Testis (tissue), 3 donors: ENCODE data around the gene KLK11. TPM values are rescaled to one million over a fixed set of nuclear protein-coding genes. Genes with fewer than 3 reads are reported as not detected.

Experiments used
- DNase-seq: peaks from one replicate; pipeline ENCODE4 v3.0.0-alpha.2; 2019
- H3K27ac ChIP-seq, 2 donors: fragments of 200-600 bp; sonication (generic); one replicate each; pipeline ENCODE4 v1.5.1; 2019
- H3K27me3 ChIP-seq: fragments of 200-600 bp; sonication (generic); one replicate; pipeline ENCODE4 v1.5.1; 2019
- H3K36me3 ChIP-seq: fragments of 200-600 bp; sonication (generic); one replicate; pipeline ENCODE4 v1.5.1; 2017; ENCODE audit warnings: low read depth; ENCODE audit errors: missing control alignments
- H3K4me1 ChIP-seq: fragments of 200-600 bp; sonication (generic); one replicate; pipeline ENCODE4 v1.5.1; 2019
- H3K4me3 ChIP-seq, 2 donors: fragments of 200-600 bp; sonication (generic); one replicate each; pipeline ENCODE4 v1.5.1; 2017 to 2019
- H3K9me3 ChIP-seq: fragments of 200-600 bp; sonication (generic); one replicate; pipeline ENCODE4 v1.5.1; 2017
- POLR2A ChIP-seq: fragments of 450-650 bp; IDR thresholded peaks from one replicate; pipeline ENCODE4 v1.6.1; 2017; ENCODE audit warnings: antibody characterized with exemption, mild to moderate bottlenecking, moderate library complexity
- WGBS, 2 donors: methylation state at CpG; one replicate each; pipeline ENCODE4 v1.1.5; 2018; 5-methylcytosine and 5-hydroxymethylcytosine counted together
- intact Hi-C: fragments of 100-400 bp; cut with DNase I; formaldehyde crosslinking; loops from one replicate; pipeline ENCODE4 v1.15.1; 2023; ENCODE audit warnings: low total_unique reads
- polyA plus RNA-seq: library from polyadenylated mRNA; stranded (reverse); fragments of 350-450 nt; fragmentation: Illumina TruSeq; extraction: RNeasy Lipid Tissue Mini Kit (QIAGEN cat#74804); gene quantifications from one replicate; pipeline ENCODE4 v1.2.3, GENCODE V29; 2014; ENCODE audit warnings: low read depth, low replicate concordance; ENCODE audit not compliant: insufficient read depth
- total RNA-seq, 2 donors: library from RNA; depleted of rRNA; stranded (reverse); fragments of >200 nt; gene quantifications; one replicate each; pipeline ENCODE4 v1.2.3, GENCODE V29; 2016
- TF ChIP-seq, protein P1 (sequence below), 3 experiments: fragments of 450-650 bp in 2 of 3; fragments of 200-600 bp in 1 of 3; sonication (generic) in 1 of 3; IDR thresholded peaks; one replicate each; pipeline ENCODE4 v1.5.1; 2016 to 2019; ENCODE audit warnings: antibody characterized with exemption in 3 of 3, mild to moderate bottlenecking in 2 of 3, moderate library complexity in 1 of 3

KLK11 gene
- total and polyA plus RNA-seq, 3 donors from 2014 or later, result 16.8 to 46.3 (median 41.1) TPM

DNA sequence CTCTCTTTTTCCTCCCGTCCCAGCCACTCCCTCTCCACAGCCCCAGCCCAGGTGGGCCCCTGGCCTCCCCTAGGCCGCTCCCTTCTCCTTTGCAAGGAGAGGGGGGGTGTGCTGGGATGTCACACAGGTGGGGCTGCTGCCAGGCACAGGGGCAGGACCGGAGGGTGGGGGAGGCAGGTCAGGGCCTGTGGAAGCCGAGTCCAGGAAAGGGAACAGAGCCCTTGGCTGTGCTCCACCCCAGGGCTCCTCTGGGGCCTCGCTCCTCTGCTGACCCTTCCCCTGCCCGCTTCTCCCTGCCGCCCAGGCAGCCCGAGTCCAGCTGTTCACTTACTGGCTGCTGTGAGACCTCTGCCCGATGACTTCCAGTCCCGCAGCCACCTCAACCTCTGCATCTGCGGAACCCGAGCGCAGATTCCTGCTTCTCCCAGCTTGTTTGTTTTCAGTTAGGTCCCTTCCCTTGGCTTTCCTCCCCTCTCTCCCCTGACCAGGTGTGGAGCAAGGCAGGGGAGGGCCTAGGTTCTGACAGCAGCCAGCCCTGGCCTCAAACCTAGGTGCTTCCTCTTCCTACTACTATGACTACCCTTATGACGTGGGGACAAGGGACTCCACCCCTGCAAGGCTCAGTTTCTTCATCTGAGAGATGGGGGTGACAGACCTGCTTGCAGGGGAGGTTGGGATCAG is 850 bp upstream of the KLK11 start:
- Histone ChIP-seq H3K9me3 (no peaks in the 10 kb centered on the region), H3K4me3 (no peak overlapping the region), H3K36me3 (no peaks in the 10 kb centered on the region), H3K27me3 (no peaks in the 10 kb centered on the region), H3K27ac (peak overlapping the region in 1 of 2 donors; percentile 64), H3K4me1 (peaks cover 26% of the 10 kb centered on the region)
- TF ChIP-seq, protein P1, sequence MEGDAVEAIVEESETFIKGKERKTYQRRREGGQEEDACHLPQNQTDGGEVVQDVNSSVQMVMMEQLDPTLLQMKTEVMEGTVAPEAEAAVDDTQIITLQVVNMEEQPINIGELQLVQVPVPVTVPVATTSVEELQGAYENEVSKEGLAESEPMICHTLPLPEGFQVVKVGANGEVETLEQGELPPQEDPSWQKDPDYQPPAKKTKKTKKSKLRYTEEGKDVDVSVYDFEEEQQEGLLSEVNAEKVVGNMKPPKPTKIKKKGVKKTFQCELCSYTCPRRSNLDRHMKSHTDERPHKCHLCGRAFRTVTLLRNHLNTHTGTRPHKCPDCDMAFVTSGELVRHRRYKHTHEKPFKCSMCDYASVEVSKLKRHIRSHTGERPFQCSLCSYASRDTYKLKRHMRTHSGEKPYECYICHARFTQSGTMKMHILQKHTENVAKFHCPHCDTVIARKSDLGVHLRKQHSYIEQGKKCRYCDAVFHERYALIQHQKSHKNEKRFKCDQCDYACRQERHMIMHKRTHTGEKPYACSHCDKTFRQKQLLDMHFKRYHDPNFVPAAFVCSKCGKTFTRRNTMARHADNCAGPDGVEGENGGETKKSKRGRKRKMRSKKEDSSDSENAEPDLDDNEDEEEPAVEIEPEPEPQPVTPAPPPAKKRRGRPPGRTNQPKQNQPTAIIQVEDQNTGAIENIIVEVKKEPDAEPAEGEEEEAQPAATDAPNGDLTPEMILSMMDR (IDR thresholded peaks at IDR 0.05), result no peak
- TF ChIP-seq POLR2A, result no peak
- no peak for DNase-seq
- WGBS, 2 donors, result 46 to 59% methylated on average over 12 to 14 of the region's 14 CpGs
- intact Hi-C loops, result loop anchor here (10.0 kb wide), 1 partner anchor 58 kb away; the partner anchor contains the start of gene KLK14

DNA sequence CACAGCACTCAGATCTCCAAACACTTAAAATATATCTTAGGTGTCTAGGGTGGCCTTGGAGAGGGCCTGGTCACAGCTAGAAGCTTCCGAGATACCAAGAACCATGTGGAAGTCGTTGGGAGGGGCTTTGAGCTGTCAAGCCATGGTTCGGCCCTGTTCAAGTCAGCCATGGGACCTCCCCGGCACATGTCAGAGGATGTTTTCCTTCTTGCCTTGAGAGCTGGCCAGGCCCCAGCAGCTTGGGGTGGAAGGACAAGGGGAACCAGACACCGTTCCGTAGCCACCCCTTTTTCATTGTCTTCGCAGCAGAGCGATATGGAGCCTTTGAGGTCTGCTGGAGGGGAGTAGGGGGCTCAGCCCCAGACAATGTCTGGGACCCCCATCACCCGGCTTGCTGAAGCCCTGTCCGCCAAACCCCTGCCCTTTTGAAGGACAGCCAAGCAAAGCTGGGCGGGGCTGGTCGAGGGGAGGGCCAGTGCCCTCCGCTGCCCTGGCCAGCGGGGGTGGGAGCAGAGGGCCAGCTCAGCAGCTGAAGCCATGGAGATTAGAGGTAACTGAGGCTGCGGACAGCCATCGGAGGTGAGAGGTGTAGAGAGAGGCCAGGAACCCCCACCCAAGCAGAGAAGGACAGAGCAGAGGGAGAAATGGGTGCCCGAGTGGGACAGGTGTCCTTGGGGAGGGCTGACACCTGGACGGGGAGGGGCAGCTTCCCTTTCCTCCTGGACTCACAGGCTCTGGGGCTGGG is 435 bp downstream of the KLK11 start:
- intact Hi-C loops, result loop anchor here (10.0 kb wide), 1 partner anchor 59 kb away; the partner anchor contains the start of gene KLK14
- H3K27me3 ChIP-seq, result no peaks in the 10 kb centered on the region
- peak; percentile 59 for DNase-seq
- no peak for TF ChIP-seq POLR2A
- TF ChIP-seq, protein P1 (IDR thresholded peaks at IDR 0.05), result no peak
- peak overlapping the region in 1 of 2 donors; percentile 64 for H3K27ac ChIP-seq
- 58 to 68% methylated on average over 10 to 18 of the region's 18 CpGs for WGBS, 2 donors
- peaks cover 30% of the 10 kb centered on the region for H3K4me1 ChIP-seq
- no peaks in the 10 kb centered on the region for H3K9me3 ChIP-seq
- H3K36me3 ChIP-seq, result no peaks in the 10 kb centered on the region
- H3K4me3 ChIP-seq, result no peak overlapping the region

DNA sequence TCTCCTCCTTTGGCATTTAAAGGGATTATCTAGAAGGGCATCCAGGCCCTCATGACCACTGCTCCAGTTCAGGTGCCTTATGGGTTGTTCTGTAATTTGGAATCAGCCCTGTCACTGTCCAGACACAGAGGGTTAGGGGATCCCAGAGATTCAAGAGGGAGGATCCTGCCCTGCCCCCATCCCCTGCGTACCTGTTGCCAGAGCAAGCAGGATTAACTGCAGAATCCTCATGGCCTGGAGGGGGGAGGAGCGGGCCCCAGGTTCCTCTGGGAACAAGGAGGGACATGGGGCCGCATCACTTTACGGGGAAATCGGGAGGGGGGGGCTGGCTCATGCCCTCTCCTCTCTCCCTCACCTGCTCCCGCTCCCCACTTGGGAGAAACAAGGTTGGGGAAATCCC is 1.0 kb downstream of the KLK11 start:
- Histone ChIP-seq H3K36me3 (no peaks in the 10 kb centered on the region), H3K27ac (no peak overlapping the region), H3K9me3 (no peaks in the 10 kb centered on the region), H3K4me1 (peaks cover 35% of the 10 kb centered on the region), H3K4me3 (no peak overlapping the region), H3K27me3 (no peaks in the 10 kb centered on the region)
- TF ChIP-seq, protein P1 (IDR thresholded peaks at IDR 0.05), result no peak
- no peak for TF ChIP-seq POLR2A
- 97% methylated on average over 6 of the region's 6 CpGs; no CpG with 5 or more reads in 1 of the 2 donors for WGBS, 2 donors
- intact Hi-C loops, result loop anchor here (10.0 kb wide), 1 partner anchor 59 kb away; the partner anchor contains the start of gene KLK14
- no peak for DNase-seq

DNA sequence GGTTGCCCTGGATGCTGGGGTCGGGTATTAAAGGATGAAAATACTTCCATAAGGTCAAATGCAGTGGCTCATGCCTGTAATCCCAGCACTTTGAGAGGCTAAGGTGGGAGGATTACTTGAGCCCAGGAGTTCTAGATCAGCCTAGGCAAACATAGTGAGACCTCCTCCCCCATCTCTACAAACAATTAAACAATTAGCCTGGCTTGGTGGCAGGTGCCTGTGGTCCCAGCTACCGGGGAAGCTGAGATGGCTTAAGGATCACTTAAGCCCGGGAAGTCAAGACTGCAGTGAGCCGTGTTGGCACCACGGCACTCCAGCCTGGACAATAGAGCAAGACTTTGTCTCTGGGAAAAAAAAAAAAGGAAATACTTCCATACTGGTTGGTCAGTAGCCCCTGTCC is 1.5 kb downstream of the KLK11 start:
- intact Hi-C loops, result loop anchor here (10.0 kb wide), 1 partner anchor 60 kb away; the partner anchor contains the start of gene KLK14
- H3K4me3 ChIP-seq, result no peak overlapping the region
- no peaks in the 10 kb centered on the region for H3K27me3 ChIP-seq
- peaks cover 39% of the 10 kb centered on the region for H3K4me1 ChIP-seq
- H3K36me3 ChIP-seq, result no peaks in the 10 kb centered on the region
- TF ChIP-seq, protein P1 (IDR thresholded peaks at IDR 0.05), result no peak
- no peak for TF ChIP-seq POLR2A
- no peak overlapping the region for H3K27ac ChIP-seq
- no peak for DNase-seq
- 77 to 83% methylated on average over 5 of the region's 5 CpGs for WGBS, 2 donors
- H3K9me3 ChIP-seq, result no peaks in the 10 kb centered on the region
